GM18907 (cell line): ENCODE results near the gene XRRA1.

Experiments used
- ATAC-seq: cut with Tn5 transposase; IDR thresholded peaks from one replicate; pipeline ENCODE4 v1.9.1; 2021; ENCODE audit warnings: mild to moderate bottlenecking, moderate library complexity; ENCODE audit not compliant: unreplicated experiment

The XRRA1 gene

GRCh38 chr11:74952752-74953151 lies 3.9 kb upstream of the XRRA1 start:
- no peak for ATAC-seq

GRCh38 chr11:74951226-74951625 lies 2.3 kb upstream of the XRRA1 start:
- no peak for ATAC-seq

- ATAC-seq, result no peak
Observed at GRCh38 chr11:74950374-74950969, 1.6 kb upstream of the XRRA1 start.

- ATAC-seq, result no peak
Observed at GRCh38 chr11:74949753-74950137, 854 bp upstream of the XRRA1 start.

GRCh38 chr11:74948546-74948897 lies 369 bp downstream of the XRRA1 start:
- peak; percentile 5 for ATAC-seq

GRCh38 chr11:74942073-74942759 lies 6.7 kb downstream of the XRRA1 start:
- ATAC-seq, result no peak

GRCh38 chr11:74941492-74941891 lies 7.4 kb downstream of the XRRA1 start:
- no peak for ATAC-seq

- no peak for ATAC-seq
Observed at GRCh38 chr11:74937696-74938475, 11.0 kb downstream of the XRRA1 start.

GRCh38 chr11:74936976-74937375 lies 11.9 kb downstream of the XRRA1 start:
- ATAC-seq, result no peak

GRCh38 chr11:74936087-74936486 lies 12.8 kb downstream of the XRRA1 start:
- ATAC-seq, result no peak

GRCh38 chr11:74935285-74935684 lies 13.6 kb downstream of the XRRA1 start:
- ATAC-seq, result no peak

GRCh38 chr11:74933765-74934164 lies 15.1 kb downstream of the XRRA1 start:
- no peak for ATAC-seq

GRCh38 chr11:74932797-74933196 lies 16.1 kb downstream of the XRRA1 start:
- ATAC-seq, result no peak

- no peak for ATAC-seq
Observed at GRCh38 chr11:74932169-74932568, 16.7 kb downstream of the XRRA1 start.

- ATAC-seq, result peak; percentile 68
Observed at GRCh38 chr11:74929431-74930363, 19.2 kb downstream of the XRRA1 start.

GRCh38 chr11:74927496-74927895 lies 21.4 kb downstream of the XRRA1 start:
- ATAC-seq, result no peak

GRCh38 chr11:74926304-74927030 lies 22.4 kb downstream of the XRRA1 start:
- no peak for ATAC-seq

GRCh38 chr11:74925281-74925680 lies 23.6 kb downstream of the XRRA1 start:
- ATAC-seq, result no peak

- ATAC-seq, result no peak
Observed at GRCh38 chr11:74923125-74923524, 25.8 kb downstream of the XRRA1 start.

GRCh38 chr11:74909812-74910211 lies 39.1 kb downstream of the XRRA1 start:
- ATAC-seq, result no peak
